ENCODE measurements around the gene DNM1. TPM values are rescaled to one million over a fixed set of nuclear protein-coding genes. Genes with fewer than 3 reads are reported as not detected.

DNM1 gene
- total and polyA plus RNA-seq, 2 of the 8 experiments (the other 6 are each of a cell fraction or from before 2014, with no cell fraction given): 34.3 to 62.7 TPM

DNA sequence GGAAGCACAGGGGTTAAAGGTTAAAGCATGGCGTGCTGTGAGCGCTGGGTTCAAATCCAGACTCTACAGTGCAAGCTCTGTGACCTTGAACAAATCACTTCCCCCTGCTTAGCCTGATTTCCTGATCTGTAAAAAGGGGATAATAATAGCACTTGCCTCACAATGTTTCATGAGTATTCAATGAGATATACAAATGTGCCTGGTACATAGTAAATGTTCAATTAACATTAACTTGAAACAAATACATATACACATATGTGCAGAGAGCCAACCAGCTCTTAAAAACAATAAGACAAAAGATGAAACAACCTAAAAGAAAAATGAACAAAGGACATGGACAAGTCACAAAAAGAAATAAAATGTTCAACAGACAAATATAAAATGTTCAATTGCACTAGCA is 15.8 kb upstream of the DNM1 start (continued):
- no peak for TF ChIP-seq POU5F1 (IDR thresholded peaks at IDR 0.05; ENCODE audit: low read depth, low read length)
- TF ChIP-seq CEBPB (IDR thresholded peaks at IDR 0.05; ENCODE audit: low read depth, low read length): no peak
- no peak for TF ChIP-seq CTBP2 (IDR thresholded peaks at IDR 0.05; ENCODE audit: borderline replicate concordance, insufficient read depth, insufficient read length, low read length)
- no peak for TF ChIP-seq MAX (IDR thresholded peaks at IDR 0.05)
